ENCODE measurements around the gene ISLR.

GRCh38 chr15:74208496-74208895, 35.0 kb downstream of the ISLR start:
- TF ChIP-seq CTCF (conservative IDR thresholded peaks at IDR 0.05; ENCODE audit: low read depth, low read length), result no peak
- TF ChIP-seq EZH2 (IDR thresholded peaks at IDR 0.05; ENCODE audit: low read length, unreplicated experiment), result no peak
